Measurements from ENCODE around the gene GBA3.

Gene GBA3

DNA sequence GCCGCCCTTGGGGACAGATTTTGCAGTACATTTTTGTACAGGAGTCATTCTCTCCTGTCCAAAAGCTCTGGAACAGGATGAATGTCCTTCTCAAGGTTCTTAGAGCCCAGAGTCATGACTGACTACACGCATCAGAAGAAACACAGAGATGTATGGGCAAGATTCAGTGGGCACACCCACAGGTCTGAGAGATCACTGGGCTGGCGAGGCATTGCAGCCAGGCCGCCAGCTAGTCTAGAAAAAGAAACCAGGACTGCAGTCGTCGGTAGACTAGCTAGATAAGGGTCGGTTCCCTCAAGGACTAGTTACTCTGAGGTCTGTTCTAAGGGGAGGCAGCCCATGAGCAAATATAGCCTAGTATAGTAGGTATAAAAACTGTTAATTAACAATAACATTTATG, 19.8 kb downstream of the GBA3 start:
- TF ChIP-seq CTCF (IDR thresholded peaks at IDR 0.05; ENCODE audit: borderline replicate concordance, insufficient read depth, low read depth, low read length): no peak
- no peak overlapping the region for H3K4me3 ChIP-seq (ENCODE audit: low read depth, low read length)

GRCh38 chr4:22713841-22714240, 21.1 kb downstream of the GBA3 start:
- TF ChIP-seq CTCF (IDR thresholded peaks at IDR 0.05; ENCODE audit: borderline replicate concordance, insufficient read depth, low read depth, low read length): no peak

DNA sequence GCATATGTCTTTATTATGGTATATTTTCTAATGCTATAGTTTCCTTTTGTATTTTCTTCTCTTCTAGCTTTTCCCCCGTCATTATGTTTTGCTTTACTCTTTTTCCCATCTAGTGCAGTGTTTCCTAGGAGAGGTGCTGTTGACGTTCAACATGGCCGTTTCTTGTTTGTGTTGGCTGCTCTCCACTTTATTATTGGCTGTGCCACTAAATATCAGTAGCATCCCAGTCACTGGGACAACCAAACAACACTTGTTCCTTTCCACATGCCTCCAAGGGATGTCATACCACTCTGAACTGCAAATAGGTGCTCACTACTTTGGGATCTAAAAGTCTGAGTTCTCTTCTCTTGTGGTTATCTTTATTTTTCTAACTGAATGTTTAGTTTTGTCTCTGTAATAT, 26.5 kb downstream of the GBA3 start:
- TF ChIP-seq CTCF (IDR thresholded peaks at IDR 0.05; ENCODE audit: borderline replicate concordance, insufficient read depth, low read depth, low read length): no peak
- no peak overlapping the region for H3K4me3 ChIP-seq (ENCODE audit: low read depth, low read length)

More at GRCh38 chr4:22713841-22714240, 21.1 kb downstream of the GBA3 start:
- no peak overlapping the region for H3K4me3 ChIP-seq (ENCODE audit: low read depth, low read length)

- H3K4me3 ChIP-seq (ENCODE audit: low read depth, low read length): no peak overlapping the region
- no peak for TF ChIP-seq CTCF (IDR thresholded peaks at IDR 0.05; ENCODE audit: borderline replicate concordance, insufficient read depth, low read depth, low read length)
Measured at GRCh38 chr4:22720091-22720490, 27.4 kb downstream of the GBA3 start.

- no peak overlapping the region for H3K4me3 ChIP-seq (ENCODE audit: low read depth, low read length)
- TF ChIP-seq CTCF (IDR thresholded peaks at IDR 0.05; ENCODE audit: borderline replicate concordance, insufficient read depth, low read depth, low read length): no peak
Measured at GRCh38 chr4:22721204-22721603, 28.5 kb downstream of the GBA3 start.

GRCh38 chr4:22730021-22730420, 37.3 kb downstream of the GBA3 start:
- H3K4me3 ChIP-seq (ENCODE audit: low read depth, low read length): no peak overlapping the region
- no peak for TF ChIP-seq CTCF (IDR thresholded peaks at IDR 0.05; ENCODE audit: borderline replicate concordance, insufficient read depth, low read depth, low read length)

DNA sequence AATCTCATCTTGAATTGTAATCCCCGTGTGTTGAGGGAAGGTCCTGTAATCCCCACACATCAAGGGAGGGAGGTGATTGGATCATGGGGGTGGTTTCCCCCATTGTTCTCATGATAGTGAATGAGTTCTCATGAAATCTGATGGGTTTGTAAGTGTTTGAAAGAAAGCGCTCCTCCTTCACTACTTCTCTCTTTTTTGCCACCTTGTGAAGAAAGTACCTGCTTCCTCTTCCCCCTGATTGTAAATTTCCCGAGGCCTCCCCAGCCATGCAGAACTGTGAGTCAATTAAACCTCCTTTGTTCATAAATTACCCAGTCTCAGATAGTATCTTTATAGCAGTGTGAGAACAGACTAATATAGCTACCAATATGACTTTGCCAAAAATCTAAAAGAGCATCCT, 41.1 kb downstream of the GBA3 start:
- H3K4me3 ChIP-seq (ENCODE audit: low read depth, low read length): no peak overlapping the region
- TF ChIP-seq CTCF (IDR thresholded peaks at IDR 0.05; ENCODE audit: borderline replicate concordance, insufficient read depth, low read depth, low read length): no peak
